ENCODE results near the gene NWD2. TPM values are rescaled to one million over a fixed set of nuclear protein-coding genes. Genes with fewer than 3 reads are reported as not detected.

The NWD2 gene
- total RNA-seq, 1 experiment from 2014 or later = not detected

- no peak overlapping the region for H2BK120ac ChIP-seq (ENCODE audit: low read depth, low read length, poor library complexity, severe bottlenecking)
- no peak overlapping the region for H3K23ac ChIP-seq (ENCODE audit: insufficient read length, low read depth, low read length)
- no peak overlapping the region for H4K5ac ChIP-seq (ENCODE audit: insufficient read length, low read depth, low read length)
- no peak overlapping the region for H2BK15ac ChIP-seq (ENCODE audit: low read depth, low read length)
- H3K4me2 ChIP-seq (ENCODE audit: insufficient read depth, insufficient read length, low read length) = no peak overlapping the region
- Mint-ChIP-seq H3K4me1 (peaks cover 10 to 15% of the 10 kb centered on the region in 2 experiments), H3K36me3 (ENCODE audit: insufficient read depth in 1 of 3, low read depth in 3 of 3) (no peaks in the 10 kb centered on the region), H3K27me3 (ENCODE audit: low read depth) (peaks cover 63% of the 10 kb centered on the region), H3K27ac (no peak overlapping the region), H3K4me3 (no peak overlapping the region), H3K9me3 (no peaks in the 10 kb centered on the region)
- no peak overlapping the region for H4K8ac ChIP-seq (replicated peaks; ENCODE audit: insufficient read length, low read depth, low read length)
- no peaks in the 10 kb centered on the region for H3K9me3 ChIP-seq (ENCODE audit: control insufficient read depth, low read depth, low read length)
- no peaks in the 10 kb centered on the region for H4K20me1 ChIP-seq (ENCODE audit: control insufficient read depth, insufficient read depth, insufficient read length)
- H2BK12ac ChIP-seq (ENCODE audit: insufficient read length, low read depth, low read length) = no peak overlapping the region
- no peak overlapping the region for H2AFZ ChIP-seq (ENCODE audit: low read length)
- no peak overlapping the region for H3K9ac ChIP-seq (ENCODE audit: extremely low read depth, insufficient read length, low read length)
- H3K79me1 ChIP-seq (ENCODE audit: insufficient read depth, low read depth, low read length, poor library complexity, severe bottlenecking) = no peaks in the 10 kb centered on the region
- no peak overlapping the region for H3T11ph ChIP-seq (ENCODE audit: low read length)
- H3K56ac ChIP-seq (ENCODE audit: insufficient read length, low read depth, low read length) = no peak overlapping the region
- H3K14ac ChIP-seq (ENCODE audit: insufficient read depth, low read length) = no peak overlapping the region
- no CpG with 5 or more reads among the region's 11 CpGs for WGBS (ENCODE audit: extremely low coverage, insufficient read length, low lambda C conversion rate)
- peaks cover 13% of the 10 kb centered on the region for H3K23me2 ChIP-seq (ENCODE audit: insufficient read length, low read depth, low read length, poor library complexity, severe bottlenecking)
- no peak overlapping the region for H2BK5ac ChIP-seq (ENCODE audit: insufficient read length, low read length)
- H2AK5ac ChIP-seq (ENCODE audit: insufficient read length, low read length) = no peak overlapping the region
- no peak overlapping the region for H3K27ac ChIP-seq (ENCODE audit: insufficient read length, low read depth, low read length)
- DNase-seq = no peak
- no peaks in the 10 kb centered on the region; the same call in 1 of the 2 replicates for H3K4me1 ChIP-seq (ENCODE audit: insufficient read depth, low read length)
- TF ChIP-seq, protein P1, sequence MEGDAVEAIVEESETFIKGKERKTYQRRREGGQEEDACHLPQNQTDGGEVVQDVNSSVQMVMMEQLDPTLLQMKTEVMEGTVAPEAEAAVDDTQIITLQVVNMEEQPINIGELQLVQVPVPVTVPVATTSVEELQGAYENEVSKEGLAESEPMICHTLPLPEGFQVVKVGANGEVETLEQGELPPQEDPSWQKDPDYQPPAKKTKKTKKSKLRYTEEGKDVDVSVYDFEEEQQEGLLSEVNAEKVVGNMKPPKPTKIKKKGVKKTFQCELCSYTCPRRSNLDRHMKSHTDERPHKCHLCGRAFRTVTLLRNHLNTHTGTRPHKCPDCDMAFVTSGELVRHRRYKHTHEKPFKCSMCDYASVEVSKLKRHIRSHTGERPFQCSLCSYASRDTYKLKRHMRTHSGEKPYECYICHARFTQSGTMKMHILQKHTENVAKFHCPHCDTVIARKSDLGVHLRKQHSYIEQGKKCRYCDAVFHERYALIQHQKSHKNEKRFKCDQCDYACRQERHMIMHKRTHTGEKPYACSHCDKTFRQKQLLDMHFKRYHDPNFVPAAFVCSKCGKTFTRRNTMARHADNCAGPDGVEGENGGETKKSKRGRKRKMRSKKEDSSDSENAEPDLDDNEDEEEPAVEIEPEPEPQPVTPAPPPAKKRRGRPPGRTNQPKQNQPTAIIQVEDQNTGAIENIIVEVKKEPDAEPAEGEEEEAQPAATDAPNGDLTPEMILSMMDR (conservative IDR thresholded peaks at IDR 0.05) = no peak
- no peaks in the 10 kb centered on the region for H3K79me2 ChIP-seq (ENCODE audit: insufficient read depth, low read length)
- H3K27me3 ChIP-seq (ENCODE audit: insufficient read depth, low read length) = peaks cover 2% of the 10 kb centered on the region; the same call in 1 of the 2 replicates
- H3K4ac ChIP-seq (ENCODE audit: low read depth, low read length) = no peak overlapping the region
- no peak overlapping the region for H4K91ac ChIP-seq (ENCODE audit: insufficient read length, low read depth, low read length)
- H2BK20ac ChIP-seq (ENCODE audit: low read depth, low read length, poor library complexity, severe bottlenecking) = no peak overlapping the region
- no peak overlapping the region for H3K18ac ChIP-seq (ENCODE audit: insufficient read length, low read depth, low read length)
Measured at GRCh38 chr4:37455301-37456131, 211.0 kb downstream of the NWD2 start.

Data from H9 (cell line).